Measurements from ENCODE around the gene TIMM44.
A peak's percentile ranks its signal among the peaks of the same experiment; 100 is the strongest.

TIMM44 gene

GRCh38 chr19:7970716-7971448, 27.4 kb upstream of the TIMM44 start:
- in situ Hi-C loops (cut with MboI; ENCODE audit: low sequenced_read_pairs, unreplicated experiment): no loop called here
- TF ChIP-seq CTCF (IDR thresholded peaks at IDR 0.05; ENCODE audit: borderline replicate concordance, control extremely low read depth, extremely low read depth, insufficient read depth, missing control alignments): peak; percentile 73
- DNase-seq (ENCODE audit: low spot score): peak; percentile 73

- in situ Hi-C loops (cut with MboI; ENCODE audit: low sequenced_read_pairs, unreplicated experiment): no loop called here
- DNase-seq (ENCODE audit: low spot score): no peak
- TF ChIP-seq CTCF (IDR thresholded peaks at IDR 0.05; ENCODE audit: borderline replicate concordance, control extremely low read depth, extremely low read depth, insufficient read depth, missing control alignments): no peak
Measured at GRCh38 chr19:7969555-7969939, 26.1 kb upstream of the TIMM44 start.

GRCh38 chr19:7968796-7969554, 25.5 kb upstream of the TIMM44 start:
- no peak for TF ChIP-seq CTCF (IDR thresholded peaks at IDR 0.05; ENCODE audit: borderline replicate concordance, control extremely low read depth, extremely low read depth, insufficient read depth, missing control alignments)
- in situ Hi-C loops (cut with MboI; ENCODE audit: low sequenced_read_pairs, unreplicated experiment): no loop called here
- no peak for DNase-seq (ENCODE audit: low spot score)

GRCh38 chr19:7968008-7968795, 24.7 kb upstream of the TIMM44 start:
- TF ChIP-seq CTCF (IDR thresholded peaks at IDR 0.05; ENCODE audit: borderline replicate concordance, control extremely low read depth, extremely low read depth, insufficient read depth, missing control alignments): no peak
- in situ Hi-C loops (cut with MboI; ENCODE audit: low sequenced_read_pairs, unreplicated experiment): no loop called here
- no peak for DNase-seq (ENCODE audit: low spot score)

- no peak for TF ChIP-seq CTCF (IDR thresholded peaks at IDR 0.05; ENCODE audit: borderline replicate concordance, control extremely low read depth, extremely low read depth, insufficient read depth, missing control alignments)
- in situ Hi-C loops (cut with MboI; ENCODE audit: low sequenced_read_pairs, unreplicated experiment): no loop called here
- no peak for DNase-seq (ENCODE audit: low spot score)
Measured at GRCh38 chr19:7965921-7966665, 22.6 kb upstream of the TIMM44 start.
